ENCODE data around the gene INO80C.
"Not testable (repeated sequence)": the region's sequence is repeated elsewhere in the genome, so short reads cannot be mapped to it uniquely, and the experiment has no call there.

The INO80C gene

GRCh38 chr18:35489281-35489680 is 8.5 kb downstream of the INO80C start:
- DNase-seq (ENCODE audit: low spot score) = not testable (repeated sequence)

GRCh38 chr18:35488396-35488795 is 9.4 kb downstream of the INO80C start:
- not testable (repeated sequence) for DNase-seq (ENCODE audit: low spot score)

- DNase-seq (ENCODE audit: low spot score) = not testable (repeated sequence)
Measured at GRCh38 chr18:35487525-35487924, 10.2 kb downstream of the INO80C start.

- no peak for DNase-seq (ENCODE audit: low spot score)
Measured at GRCh38 chr18:35485852-35486251, 11.9 kb downstream of the INO80C start.

GRCh38 chr18:35484034-35484433 is 13.7 kb downstream of the INO80C start:
- DNase-seq (ENCODE audit: low spot score) = no peak

- no peak for DNase-seq (ENCODE audit: low spot score)
Measured at GRCh38 chr18:35481960-35482366, 15.8 kb downstream of the INO80C start.

- no peak for DNase-seq (ENCODE audit: low spot score)
Measured at GRCh38 chr18:35479911-35480586, 17.7 kb downstream of the INO80C start.

GRCh38 chr18:35478520-35479435 is 19.0 kb downstream of the INO80C start:
- peak; percentile 60 for DNase-seq (ENCODE audit: low spot score)

GRCh38 chr18:35477974-35478373 is 19.8 kb downstream of the INO80C start:
- no peak for DNase-seq (ENCODE audit: low spot score)

GRCh38 chr18:35477497-35477896 is 20.3 kb downstream of the INO80C start:
- DNase-seq (ENCODE audit: low spot score) = no peak

- no peak for DNase-seq (ENCODE audit: low spot score)
Measured at GRCh38 chr18:35474884-35475283, 22.9 kb downstream of the INO80C start.

- no peak for DNase-seq (ENCODE audit: low spot score)
Measured at GRCh38 chr18:35473562-35473961, 24.2 kb downstream of the INO80C start.

GRCh38 chr18:35470435-35470834 is 27.3 kb downstream of the INO80C start:
- peak; percentile 71 for DNase-seq (ENCODE audit: low spot score)

GRCh38 chr18:35469725-35470124 is 28.0 kb downstream of the INO80C start:
- DNase-seq (ENCODE audit: low spot score) = no peak

GRCh38 chr18:35468711-35469110 is 29.0 kb downstream of the INO80C start:
- no peak for DNase-seq (ENCODE audit: low spot score)

GRCh38 chr18:35467624-35468016 is 30.1 kb downstream of the INO80C start:
- no peak for DNase-seq (ENCODE audit: low spot score)

GRCh38 chr18:35466815-35467623 is 30.7 kb downstream of the INO80C start:
- DNase-seq (ENCODE audit: low spot score) = no peak

- DNase-seq (ENCODE audit: low spot score) = no peak
Measured at GRCh38 chr18:35466334-35466733, 31.4 kb downstream of the INO80C start.

GRCh38 chr18:35465329-35465728 is 32.4 kb downstream of the INO80C start:
- no peak for DNase-seq (ENCODE audit: low spot score)

- no peak for DNase-seq (ENCODE audit: low spot score)
Measured at GRCh38 chr18:35464831-35465279, 32.9 kb downstream of the INO80C start.

GRCh38 chr18:35463827-35464226 is 33.9 kb downstream of the INO80C start:
- no peak for DNase-seq (ENCODE audit: low spot score)

GRCh38 chr18:35463050-35463449 is 34.7 kb downstream of the INO80C start:
- DNase-seq (ENCODE audit: low spot score) = no peak

Data from cerebellar cortex (tissue), 1 donor.